ENCODE data around the gene TCP11L2.

TCP11L2 gene

GRCh38 chr12:106333010-106333409 lies 30.5 kb downstream of the TCP11L2 start:
- Histone ChIP-seq H3K9me3 (ENCODE audit: control extremely low read depth in 1 of 5, control insufficient read depth in 4 of 5, insufficient read depth in 2 of 5, low read depth in 1 of 5, low read length in 4 of 5) (peaks cover 0 to 13% (median 7%) of the 10 kb centered on the region in 5 experiments), H3K27ac (ENCODE audit: insufficient read depth in 1 of 2, low read depth in 1 of 2, low read length in 2 of 2, poor library complexity in 1 of 2, severe bottlenecking in 2 of 2) (no peak overlapping the region), H3K4me1 (ENCODE audit: control extremely low read depth in 1 of 4, control insufficient read depth in 4 of 4, insufficient read depth in 4 of 4, low read length in 3 of 4) (no peaks in the 10 kb centered on the region), H3K4me3 (ENCODE audit: control insufficient read depth in 1 of 7, extremely low read depth in 1 of 7, insufficient read depth in 4 of 7, low read depth in 2 of 7, low read length in 6 of 7) (no peak overlapping the region), H3K27me3 (replicated peaks in 2 of 5; ENCODE audit: control insufficient read depth in 4 of 5, insufficient read depth in 5 of 5, low read length in 4 of 5) (no peaks in the 10 kb centered on the region), H3K36me3 (ENCODE audit: control insufficient read depth in 4 of 4, insufficient read depth in 4 of 4, low read length in 3 of 4) (peaks cover 0 to 67% (median 15%) of the 10 kb centered on the region in 4 experiments)
- CTCF ChIA-PET, result interaction anchor here (0.8 to 1.1 kb wide), 2 partner anchors 15 to 28 kb away, joined by 3 to 4 read pairs; no protein-coding TSS in a partner anchor
- no CpG with 5 or more reads among the region's 2 CpGs for WGBS (ENCODE audit: insufficient coverage)
- POLR2A ChIA-PET, result no interaction called here
- no peak for DNase-seq

DNA sequence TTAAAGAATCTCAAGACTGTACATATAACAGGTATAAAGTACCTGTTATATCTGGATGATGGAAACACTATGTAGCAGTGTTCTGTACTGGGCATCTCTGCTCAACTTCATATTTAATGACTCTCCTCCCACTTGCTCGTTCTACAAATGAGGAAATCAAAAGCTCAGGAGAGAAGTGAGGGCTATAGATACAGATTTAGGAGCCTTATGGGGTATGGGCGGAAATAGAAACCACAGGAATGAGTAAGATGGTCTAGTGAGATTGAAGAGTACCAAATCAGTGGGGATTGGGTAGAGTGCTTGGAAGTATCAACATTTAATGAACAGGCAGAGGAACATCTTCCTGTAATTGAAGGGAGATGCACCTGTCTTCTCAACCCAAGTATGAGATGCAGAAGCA lies 31.2 kb downstream of the TCP11L2 start:
- Histone ChIP-seq H3K4me1 (ENCODE audit: control extremely low read depth in 1 of 4, control insufficient read depth in 4 of 4, insufficient read depth in 4 of 4, low read length in 3 of 4) (no peaks in the 10 kb centered on the region), H3K9me3 (ENCODE audit: control extremely low read depth in 1 of 5, control insufficient read depth in 4 of 5, insufficient read depth in 2 of 5, low read depth in 1 of 5, low read length in 4 of 5) (peaks cover 0 to 13% (median 7%) of the 10 kb centered on the region in 5 experiments), H3K4me3 (ENCODE audit: control insufficient read depth in 1 of 7, extremely low read depth in 1 of 7, insufficient read depth in 4 of 7, low read depth in 2 of 7, low read length in 6 of 7) (no peak overlapping the region), H3K27ac (ENCODE audit: insufficient read depth in 1 of 2, low read depth in 1 of 2, low read length in 2 of 2, poor library complexity in 1 of 2, severe bottlenecking in 2 of 2) (no peak overlapping the region), H3K27me3 (replicated peaks in 2 of 5; ENCODE audit: control insufficient read depth in 4 of 5, insufficient read depth in 5 of 5, low read length in 4 of 5) (no peaks in the 10 kb centered on the region), H3K36me3 (ENCODE audit: control insufficient read depth in 4 of 4, insufficient read depth in 4 of 4, low read length in 3 of 4) (peaks cover 0 to 64% (median 14%) of the 10 kb centered on the region in 4 experiments)
- ChIA-PET POLR2A (no interaction called here), CTCF (no interaction called here)
- WGBS (ENCODE audit: insufficient coverage), result 100% methylated on average over 1 of the region's 2 CpGs
- no peak for DNase-seq

GRCh38 chr12:106341086-106341877 lies 38.7 kb downstream of the TCP11L2 start:
- no peaks in the 10 kb centered on the region for H3K27me3 ChIP-seq (replicated peaks in 2 of 5; ENCODE audit: control insufficient read depth in 4 of 5, insufficient read depth in 5 of 5, low read length in 4 of 5)
- H3K36me3 ChIP-seq (ENCODE audit: control insufficient read depth in 4 of 4, insufficient read depth in 4 of 4, low read length in 3 of 4), result peaks cover 2 to 52% (median 17%) of the 10 kb centered on the region in 4 experiments
- H3K9me3 ChIP-seq (ENCODE audit: control extremely low read depth in 1 of 5, control insufficient read depth in 4 of 5, insufficient read depth in 2 of 5, low read depth in 1 of 5, low read length in 4 of 5), result no peaks in the 10 kb centered on the region
- ChIA-PET CTCF (interaction anchor here (1.1 to 1.7 kb wide), 2 partner anchors 10 to 115 kb away, joined by 3 to 5 read pairs; no protein-coding TSS in a partner anchor), POLR2A (interaction anchor here (0.8 kb wide), 1 partner anchor 16 kb away, joined by 3 read pairs; the partner anchor contains the start of gene POLR3B)
- H3K4me1 ChIP-seq (ENCODE audit: control extremely low read depth in 1 of 4, control insufficient read depth in 4 of 4, insufficient read depth in 4 of 4, low read length in 3 of 4), result no peaks in the 10 kb centered on the region
- 100% methylated on average over 2 of the region's 2 CpGs for WGBS (ENCODE audit: insufficient coverage)
- no peak for DNase-seq
- no peak overlapping the region for H3K27ac ChIP-seq (ENCODE audit: insufficient read depth in 1 of 2, low read depth in 1 of 2, low read length in 2 of 2, poor library complexity in 1 of 2, severe bottlenecking in 2 of 2)
- no peak overlapping the region for H3K4me3 ChIP-seq (ENCODE audit: control insufficient read depth in 1 of 7, extremely low read depth in 1 of 7, insufficient read depth in 4 of 7, low read depth in 2 of 7, low read length in 6 of 7)

GRCh38 chr12:106342397-106343213 lies 40.1 kb downstream of the TCP11L2 start:
- Histone ChIP-seq H3K36me3 (ENCODE audit: control insufficient read depth in 4 of 4, insufficient read depth in 4 of 4, low read length in 3 of 4) (peaks cover 3 to 55% (median 17%) of the 10 kb centered on the region in 4 experiments), H3K27ac (ENCODE audit: insufficient read depth in 1 of 2, low read depth in 1 of 2, low read length in 2 of 2, poor library complexity in 1 of 2, severe bottlenecking in 2 of 2) (no peak overlapping the region), H3K9me3 (ENCODE audit: control extremely low read depth in 1 of 5, control insufficient read depth in 4 of 5, insufficient read depth in 2 of 5, low read depth in 1 of 5, low read length in 4 of 5) (no peaks in the 10 kb centered on the region), H3K27me3 (replicated peaks in 2 of 5; ENCODE audit: control insufficient read depth in 4 of 5, insufficient read depth in 5 of 5, low read length in 4 of 5) (no peaks in the 10 kb centered on the region), H3K4me3 (ENCODE audit: control insufficient read depth in 1 of 7, extremely low read depth in 1 of 7, insufficient read depth in 4 of 7, low read depth in 2 of 7, low read length in 6 of 7) (no peak overlapping the region), H3K4me1 (ENCODE audit: control extremely low read depth in 1 of 4, control insufficient read depth in 4 of 4, insufficient read depth in 4 of 4, low read length in 3 of 4) (no peaks in the 10 kb centered on the region)
- no peak for DNase-seq
- CTCF ChIA-PET, result no interaction called here
- WGBS (ENCODE audit: insufficient coverage), result 95% methylated on average over 6 of the region's 9 CpGs
- POLR2A ChIA-PET, result interaction anchor here (0.6 kb wide), 1 partner anchor 1338 kb away, joined by 3 read pairs; no protein-coding TSS in a partner anchor

- no peak overlapping the region for H3K27ac ChIP-seq (ENCODE audit: insufficient read depth in 1 of 2, low read depth in 1 of 2, low read length in 2 of 2, poor library complexity in 1 of 2, severe bottlenecking in 2 of 2)
- no peaks in the 10 kb centered on the region for H3K9me3 ChIP-seq (ENCODE audit: control extremely low read depth in 1 of 5, control insufficient read depth in 4 of 5, insufficient read depth in 2 of 5, low read depth in 1 of 5, low read length in 4 of 5)
- no peak for DNase-seq
- POLR2A ChIA-PET, result no interaction called here
- no peaks in the 10 kb centered on the region for H3K4me1 ChIP-seq (ENCODE audit: control extremely low read depth in 1 of 4, control insufficient read depth in 4 of 4, insufficient read depth in 4 of 4, low read length in 3 of 4)
- H3K4me3 ChIP-seq (ENCODE audit: control insufficient read depth in 1 of 7, extremely low read depth in 1 of 7, insufficient read depth in 4 of 7, low read depth in 2 of 7, low read length in 6 of 7), result no peak overlapping the region
- 100% methylated on average over 1 of the region's 2 CpGs for WGBS (ENCODE audit: insufficient coverage)
- CTCF ChIA-PET, result no interaction called here
- H3K36me3 ChIP-seq (ENCODE audit: control insufficient read depth in 4 of 4, insufficient read depth in 4 of 4, low read length in 3 of 4), result peaks cover 3 to 52% (median 17%) of the 10 kb centered on the region in 4 experiments
- H3K27me3 ChIP-seq (replicated peaks in 2 of 5; ENCODE audit: control insufficient read depth in 4 of 5, insufficient read depth in 5 of 5, low read length in 4 of 5), result no peaks in the 10 kb centered on the region
Measured at GRCh38 chr12:106343214-106343528, 40.6 kb downstream of the TCP11L2 start.

GRCh38 chr12:106344131-106344530 lies 41.6 kb downstream of the TCP11L2 start:
- H3K9me3 ChIP-seq (ENCODE audit: control extremely low read depth in 1 of 5, control insufficient read depth in 4 of 5, insufficient read depth in 2 of 5, low read depth in 1 of 5, low read length in 4 of 5), result no peaks in the 10 kb centered on the region
- no peaks in the 10 kb centered on the region for H3K27me3 ChIP-seq (replicated peaks in 2 of 5; ENCODE audit: control insufficient read depth in 4 of 5, insufficient read depth in 5 of 5, low read length in 4 of 5)
- no peak for DNase-seq
- ChIA-PET CTCF (interaction anchor here (2.3 to 2.6 kb wide), 3 partner anchors 8 to 61 kb away, joined by 8 to 9 read pairs (median 9); no protein-coding TSS in a partner anchor), POLR2A (no interaction called here)
- 100% methylated on average over 4 of the region's 5 CpGs for WGBS (ENCODE audit: insufficient coverage)
- no peaks in the 10 kb centered on the region for H3K4me1 ChIP-seq (ENCODE audit: control extremely low read depth in 1 of 4, control insufficient read depth in 4 of 4, insufficient read depth in 4 of 4, low read length in 3 of 4)
- H3K36me3 ChIP-seq (ENCODE audit: control insufficient read depth in 4 of 4, insufficient read depth in 4 of 4, low read length in 3 of 4), result peaks cover 3 to 51% (median 17%) of the 10 kb centered on the region in 4 experiments
- no peak overlapping the region for H3K27ac ChIP-seq (ENCODE audit: insufficient read depth in 1 of 2, low read depth in 1 of 2, low read length in 2 of 2, poor library complexity in 1 of 2, severe bottlenecking in 2 of 2)
- H3K4me3 ChIP-seq (ENCODE audit: control insufficient read depth in 1 of 7, extremely low read depth in 1 of 7, insufficient read depth in 4 of 7, low read depth in 2 of 7, low read length in 6 of 7), result no peak overlapping the region
